ENCODE measurements around the gene RNF34.

GRCh38 chr12:121451961-121452339 is 52.0 kb downstream of the RNF34 start:
- TF ChIP-seq ZFY (CRISPR knock-in tag; IDR thresholded peaks at IDR 0.05) (no peak), ZNF564 (CRISPR knock-in tag; IDR thresholded peaks at IDR 0.05) (no peak), ATF2 (CRISPR knock-in tag; IDR thresholded peaks at IDR 0.05) (no peak), CCAR2 (optimal IDR thresholded peaks at IDR 0.05; ENCODE audit: low read depth, low read length) (no peak), SNAPC4 (CRISPR knock-in tag; IDR thresholded peaks at IDR 0.05) (no peak), STAT5B (CRISPR knock-in tag; IDR thresholded peaks at IDR 0.05) (no peak), CTCF (CRISPR knock-in tag; IDR thresholded peaks at IDR 0.05) (no peak), POLR2A (IDR thresholded peaks at IDR 0.05; ENCODE audit: insufficient read depth in 1 of 2, low read depth in 2 of 2, low read length in 2 of 2) (no peak), ZNF850 (CRISPR knock-in tag; conservative IDR thresholded peaks at IDR 0.05) (no peak), SIN3A (IDR thresholded peaks at IDR 0.05; ENCODE audit: borderline replicate concordance, low read depth, low read length) (no peak), ZNF441 (CRISPR knock-in tag; IDR thresholded peaks at IDR 0.05; ENCODE audit: borderline replicate concordance) (no peak)
- TF ChIP-seq, protein P1, sequence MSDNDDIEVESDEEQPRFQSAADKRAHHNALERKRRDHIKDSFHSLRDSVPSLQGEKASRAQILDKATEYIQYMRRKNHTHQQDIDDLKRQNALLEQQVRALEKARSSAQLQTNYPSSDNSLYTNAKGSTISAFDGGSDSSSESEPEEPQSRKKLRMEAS (IDR thresholded peaks at IDR 0.05) = no peak
